SU-DHL-6 (cell line): Measurements from ENCODE around the gene RBPMS2.

Experiments used
- EZH2phosphoT487 ChIP-seq: fragments of 200-600 bp; sonication (generic), shearing (Covaris generic); conservative IDR thresholded peaks from 2 replicates; pipeline ENCODE4 v1.6.1; 2018; ENCODE audit warnings: mild to moderate bottlenecking, antibody characterized with exemption, low read length, moderate library complexity, mixed read lengths
- TF ChIP-seq, protein P1 (sequence below): fragments of 200-600 bp; sonication (generic); IDR thresholded peaks from one replicate; pipeline ENCODE4 v1.5.1; 2017; ENCODE audit warnings: antibody characterized with exemption, mild to moderate bottlenecking, low read length, moderate library complexity; ENCODE audit not compliant: insufficient read depth, poor library complexity, severe bottlenecking

DNA sequence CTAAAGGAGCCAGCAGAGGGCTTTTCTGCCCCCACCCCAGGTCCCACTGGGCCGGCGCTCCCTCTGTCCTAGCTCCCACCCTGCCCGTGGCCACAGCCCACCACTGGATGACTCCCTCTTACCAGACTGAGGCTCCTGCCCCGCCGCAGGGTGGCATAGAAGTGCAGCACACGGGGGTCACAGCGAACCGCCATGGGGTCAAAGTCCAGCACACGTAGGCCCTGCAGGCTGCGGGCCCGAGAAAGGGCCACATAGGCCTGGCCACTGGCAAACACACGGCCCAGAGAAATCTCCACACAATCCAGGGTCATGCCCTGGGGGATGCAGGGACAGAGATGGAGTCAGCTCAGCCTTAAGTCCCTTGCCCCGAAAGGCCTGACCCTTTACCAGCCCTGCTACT, 41.1 kb upstream of the RBPMS2 start:
- TF ChIP-seq, protein P1, sequence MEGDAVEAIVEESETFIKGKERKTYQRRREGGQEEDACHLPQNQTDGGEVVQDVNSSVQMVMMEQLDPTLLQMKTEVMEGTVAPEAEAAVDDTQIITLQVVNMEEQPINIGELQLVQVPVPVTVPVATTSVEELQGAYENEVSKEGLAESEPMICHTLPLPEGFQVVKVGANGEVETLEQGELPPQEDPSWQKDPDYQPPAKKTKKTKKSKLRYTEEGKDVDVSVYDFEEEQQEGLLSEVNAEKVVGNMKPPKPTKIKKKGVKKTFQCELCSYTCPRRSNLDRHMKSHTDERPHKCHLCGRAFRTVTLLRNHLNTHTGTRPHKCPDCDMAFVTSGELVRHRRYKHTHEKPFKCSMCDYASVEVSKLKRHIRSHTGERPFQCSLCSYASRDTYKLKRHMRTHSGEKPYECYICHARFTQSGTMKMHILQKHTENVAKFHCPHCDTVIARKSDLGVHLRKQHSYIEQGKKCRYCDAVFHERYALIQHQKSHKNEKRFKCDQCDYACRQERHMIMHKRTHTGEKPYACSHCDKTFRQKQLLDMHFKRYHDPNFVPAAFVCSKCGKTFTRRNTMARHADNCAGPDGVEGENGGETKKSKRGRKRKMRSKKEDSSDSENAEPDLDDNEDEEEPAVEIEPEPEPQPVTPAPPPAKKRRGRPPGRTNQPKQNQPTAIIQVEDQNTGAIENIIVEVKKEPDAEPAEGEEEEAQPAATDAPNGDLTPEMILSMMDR, result no peak
- TF ChIP-seq EZH2phosphoT487, result no peak
